ENCODE data around the gene GOLPH3. TPM values are rescaled to one million over a fixed set of nuclear protein-coding genes. Genes with fewer than 3 reads are reported as not detected.
A peak's percentile ranks its signal among the peaks of the same experiment; 100 is the strongest.

The GOLPH3 gene
- total RNA-seq, 1 donor from 2014 or later: 105 TPM

DNA sequence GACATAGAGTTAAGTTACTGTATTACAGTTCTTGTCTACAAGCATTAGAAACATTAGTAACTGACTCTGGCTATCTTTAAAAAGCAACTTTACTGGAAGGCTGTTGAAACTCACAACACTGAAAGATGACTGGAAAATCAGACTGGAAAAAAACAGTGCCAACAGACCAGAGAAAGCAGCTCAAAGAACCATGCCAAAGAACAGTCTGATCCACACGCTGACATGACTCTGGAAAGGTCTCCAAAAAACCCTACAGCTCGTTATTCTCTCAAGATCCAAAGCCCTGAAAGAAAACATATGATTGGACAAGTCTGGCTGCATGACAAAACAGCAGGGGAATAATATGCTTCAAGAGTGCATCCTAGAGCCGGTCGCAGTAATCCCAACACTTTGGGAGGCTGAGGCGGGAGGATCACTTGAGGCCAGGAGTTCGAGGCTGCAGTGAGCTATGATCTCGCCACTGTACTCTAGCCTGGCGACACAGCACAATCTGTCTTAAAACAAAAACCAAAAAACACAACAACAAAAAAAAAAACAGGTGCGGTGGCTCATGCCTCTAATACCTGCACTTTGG is 5.6 kb downstream of the GOLPH3 start:
- Mint-ChIP-seq H3K36me3 (ENCODE audit: low read depth, unreplicated experiment) (peaks cover 40% of the 10 kb centered on the region), H3K4me3 (ENCODE audit: unreplicated experiment) (peak overlapping the region; percentile 28), H3K27ac (ENCODE audit: unreplicated experiment) (peak overlapping the region; percentile 17), H3K4me1 (ENCODE audit: unreplicated experiment) (peaks cover 41% of the 10 kb centered on the region), H3K27me3 (ENCODE audit: unreplicated experiment) (peaks cover 9% of the 10 kb centered on the region), H3K9me3 (ENCODE audit: unreplicated experiment) (no peaks in the 10 kb centered on the region)
- no peak for DNase-seq (ENCODE audit: low spot score)
- TF ChIP-seq, protein P1, sequence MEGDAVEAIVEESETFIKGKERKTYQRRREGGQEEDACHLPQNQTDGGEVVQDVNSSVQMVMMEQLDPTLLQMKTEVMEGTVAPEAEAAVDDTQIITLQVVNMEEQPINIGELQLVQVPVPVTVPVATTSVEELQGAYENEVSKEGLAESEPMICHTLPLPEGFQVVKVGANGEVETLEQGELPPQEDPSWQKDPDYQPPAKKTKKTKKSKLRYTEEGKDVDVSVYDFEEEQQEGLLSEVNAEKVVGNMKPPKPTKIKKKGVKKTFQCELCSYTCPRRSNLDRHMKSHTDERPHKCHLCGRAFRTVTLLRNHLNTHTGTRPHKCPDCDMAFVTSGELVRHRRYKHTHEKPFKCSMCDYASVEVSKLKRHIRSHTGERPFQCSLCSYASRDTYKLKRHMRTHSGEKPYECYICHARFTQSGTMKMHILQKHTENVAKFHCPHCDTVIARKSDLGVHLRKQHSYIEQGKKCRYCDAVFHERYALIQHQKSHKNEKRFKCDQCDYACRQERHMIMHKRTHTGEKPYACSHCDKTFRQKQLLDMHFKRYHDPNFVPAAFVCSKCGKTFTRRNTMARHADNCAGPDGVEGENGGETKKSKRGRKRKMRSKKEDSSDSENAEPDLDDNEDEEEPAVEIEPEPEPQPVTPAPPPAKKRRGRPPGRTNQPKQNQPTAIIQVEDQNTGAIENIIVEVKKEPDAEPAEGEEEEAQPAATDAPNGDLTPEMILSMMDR (IDR thresholded peaks at IDR 0.05; ENCODE audit: unreplicated experiment): no peak

GRCh38 chr5:32165597-32165996 is 8.5 kb downstream of the GOLPH3 start:
- DNase-seq (ENCODE audit: low spot score): no peak
- Mint-ChIP-seq H3K36me3 (ENCODE audit: low read depth, unreplicated experiment) (peaks cover 35% of the 10 kb centered on the region), H3K4me3 (ENCODE audit: unreplicated experiment) (no peak overlapping the region)

GRCh38 chr5:32163785-32164184 is 10.3 kb downstream of the GOLPH3 start:
- peaks cover 17% of the 10 kb centered on the region for H3K4me1 Mint-ChIP-seq (ENCODE audit: unreplicated experiment)
- peaks cover 20% of the 10 kb centered on the region for H3K36me3 Mint-ChIP-seq (ENCODE audit: low read depth, unreplicated experiment)
- H3K9me3 Mint-ChIP-seq (ENCODE audit: unreplicated experiment): no peaks in the 10 kb centered on the region
- DNase-seq (ENCODE audit: low spot score): no peak
- H3K4me3 Mint-ChIP-seq (ENCODE audit: unreplicated experiment): no peak overlapping the region
- peaks cover 2% of the 10 kb centered on the region for H3K27me3 Mint-ChIP-seq (ENCODE audit: unreplicated experiment)
- H3K27ac Mint-ChIP-seq (ENCODE audit: unreplicated experiment): no peak overlapping the region
- TF ChIP-seq, protein P1 (IDR thresholded peaks at IDR 0.05; ENCODE audit: unreplicated experiment): no peak

More at GRCh38 chr5:32165597-32165996, 8.5 kb downstream of the GOLPH3 start:
- TF ChIP-seq, protein P1 (IDR thresholded peaks at IDR 0.05; ENCODE audit: unreplicated experiment): no peak
- Mint-ChIP-seq H3K27me3 (ENCODE audit: unreplicated experiment) (peaks cover 2% of the 10 kb centered on the region), H3K9me3 (ENCODE audit: unreplicated experiment) (no peaks in the 10 kb centered on the region), H3K27ac (ENCODE audit: unreplicated experiment) (peak overlapping the region; percentile 64), H3K4me1 (ENCODE audit: unreplicated experiment) (peaks cover 27% of the 10 kb centered on the region)

DNA sequence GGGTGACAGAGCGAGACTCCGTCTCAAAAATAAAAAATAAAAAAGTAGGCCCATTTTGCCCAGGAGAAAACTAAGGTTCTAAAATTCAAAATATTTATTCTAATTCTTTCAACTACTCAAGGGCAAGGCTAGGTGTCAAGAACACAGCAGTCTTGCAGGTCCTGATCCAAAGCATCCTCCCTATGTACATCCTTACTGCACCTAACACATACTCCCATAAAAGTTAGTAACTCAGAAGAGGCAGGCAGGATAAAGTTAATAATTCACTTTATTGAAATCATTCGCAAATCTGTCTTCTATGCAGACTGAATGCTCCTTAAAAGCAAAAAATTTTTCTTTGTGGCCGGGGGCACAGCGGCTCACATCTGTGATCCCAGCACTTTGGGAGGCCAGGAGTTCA is 11.1 kb downstream of the GOLPH3 start:
- TF ChIP-seq, protein P1 (IDR thresholded peaks at IDR 0.05; ENCODE audit: unreplicated experiment): no peak
- no peak for DNase-seq (ENCODE audit: low spot score)
- H3K27ac Mint-ChIP-seq (ENCODE audit: unreplicated experiment): no peak overlapping the region
- H3K4me1 Mint-ChIP-seq (ENCODE audit: unreplicated experiment): peaks cover 11% of the 10 kb centered on the region
- no peaks in the 10 kb centered on the region for H3K27me3 Mint-ChIP-seq (ENCODE audit: unreplicated experiment)
- H3K9me3 Mint-ChIP-seq (ENCODE audit: unreplicated experiment): no peaks in the 10 kb centered on the region
- H3K4me3 Mint-ChIP-seq (ENCODE audit: unreplicated experiment): no peak overlapping the region
- peaks cover 13% of the 10 kb centered on the region for H3K36me3 Mint-ChIP-seq (ENCODE audit: low read depth, unreplicated experiment)

GRCh38 chr5:32160228-32160627 is 13.9 kb downstream of the GOLPH3 start:
- Mint-ChIP-seq H3K27me3 (ENCODE audit: unreplicated experiment) (no peaks in the 10 kb centered on the region), H3K27ac (ENCODE audit: unreplicated experiment) (no peak overlapping the region), H3K4me1 (ENCODE audit: unreplicated experiment) (peaks cover 3% of the 10 kb centered on the region), H3K9me3 (ENCODE audit: unreplicated experiment) (no peaks in the 10 kb centered on the region), H3K36me3 (ENCODE audit: low read depth, unreplicated experiment) (peaks cover 9% of the 10 kb centered on the region), H3K4me3 (ENCODE audit: unreplicated experiment) (no peak overlapping the region)
- TF ChIP-seq, protein P1 (IDR thresholded peaks at IDR 0.05; ENCODE audit: unreplicated experiment): no peak
- no peak for DNase-seq (ENCODE audit: low spot score)

Measured in endothelial cell (in vitro differentiated cells).